Hematopoietic multipotent progenitor cell treated with erythropoietin and hydrocortisone succinate and interleukin-3 and kit ligand, for 17 days (in vitro differentiated cells): Measurements from ENCODE around the gene PTPRN2.

ENCODE experiments used
- DNase-seq: peaks from one replicate; pipeline ENCODE4 v3.0.0-alpha.2; 2015; ENCODE audit warnings: low spot score

The PTPRN2 gene

DNA sequence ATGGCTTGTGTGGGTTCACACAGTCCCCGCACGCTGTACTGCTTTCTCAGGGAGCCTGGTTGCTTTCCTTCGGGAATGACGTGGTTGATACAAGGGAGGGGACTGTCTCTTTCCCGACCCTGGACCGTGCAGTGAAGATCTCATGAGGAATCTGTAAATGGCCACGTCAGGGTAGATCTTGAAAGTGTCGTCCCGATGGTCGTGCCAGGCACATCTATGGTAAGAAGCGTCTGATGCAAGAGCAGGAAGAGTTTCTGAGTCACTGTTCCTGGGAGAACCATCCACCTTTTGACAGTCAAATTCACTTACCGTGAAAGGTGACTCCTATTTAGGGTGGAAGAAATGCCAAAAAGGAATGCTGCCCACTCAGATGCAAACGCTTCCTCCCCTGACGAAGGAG, 500.4 kb downstream of the PTPRN2 start:
- no peak for DNase-seq

DNA sequence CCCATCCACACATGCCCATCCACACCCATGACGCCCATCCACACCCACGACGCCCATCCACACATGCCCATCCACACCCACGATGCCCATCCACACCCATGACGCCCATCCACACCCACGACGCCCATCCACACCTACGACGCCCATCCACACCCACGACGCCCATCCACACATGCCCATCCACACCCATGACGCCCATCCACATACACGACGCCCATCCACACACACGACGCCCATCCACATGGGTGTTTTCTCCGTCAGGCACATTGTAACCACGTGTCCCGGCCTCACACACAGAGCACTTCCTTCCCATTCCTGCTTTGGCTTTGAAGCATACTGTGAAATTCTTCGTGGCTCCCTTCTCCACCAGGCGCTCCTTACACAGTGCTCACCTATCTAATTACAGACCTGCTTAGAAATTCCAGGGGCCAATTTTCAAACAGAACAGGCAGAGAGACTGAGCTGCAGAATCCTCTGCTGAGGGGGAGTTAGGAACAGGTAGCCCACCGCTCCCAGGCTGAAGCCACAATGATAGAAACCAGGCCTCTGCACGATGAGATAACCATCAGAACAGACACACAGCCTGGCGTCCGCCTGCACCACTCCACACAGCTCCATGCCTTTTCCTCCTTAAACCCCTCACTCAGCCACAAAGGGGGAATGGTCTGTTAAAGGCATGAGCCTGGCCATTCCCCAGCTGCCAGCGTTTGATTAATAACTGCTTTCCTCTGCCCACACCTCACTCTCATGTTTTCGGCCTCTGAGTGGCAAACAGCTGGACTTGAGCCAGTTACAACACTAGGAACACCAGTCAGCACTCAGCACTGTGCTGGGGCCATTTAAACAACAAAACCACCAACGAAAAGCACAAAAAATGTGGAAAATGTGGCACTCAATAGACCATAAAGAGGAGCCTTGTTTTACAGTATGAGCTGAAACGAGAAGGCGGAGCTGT, 501.6 kb downstream of the PTPRN2 start:
- no peak for DNase-seq

DNA sequence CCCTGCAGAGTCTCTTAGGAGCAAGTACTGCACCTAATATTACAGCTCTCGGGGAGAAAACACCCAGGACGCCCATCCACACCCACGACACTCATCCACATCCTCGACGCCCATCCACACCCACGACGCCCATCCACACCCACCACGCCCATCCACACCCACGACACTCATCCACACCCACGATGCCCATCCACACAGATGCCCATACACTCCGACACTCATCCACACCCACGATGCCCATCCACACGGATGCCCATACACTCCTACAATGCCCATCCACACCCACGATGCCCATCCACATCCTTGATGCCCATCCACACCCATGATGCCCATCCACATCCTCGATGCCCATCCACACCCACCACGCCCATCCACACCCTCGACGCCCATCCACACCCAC, 503.1 kb downstream of the PTPRN2 start:
- no peak for DNase-seq

DNA sequence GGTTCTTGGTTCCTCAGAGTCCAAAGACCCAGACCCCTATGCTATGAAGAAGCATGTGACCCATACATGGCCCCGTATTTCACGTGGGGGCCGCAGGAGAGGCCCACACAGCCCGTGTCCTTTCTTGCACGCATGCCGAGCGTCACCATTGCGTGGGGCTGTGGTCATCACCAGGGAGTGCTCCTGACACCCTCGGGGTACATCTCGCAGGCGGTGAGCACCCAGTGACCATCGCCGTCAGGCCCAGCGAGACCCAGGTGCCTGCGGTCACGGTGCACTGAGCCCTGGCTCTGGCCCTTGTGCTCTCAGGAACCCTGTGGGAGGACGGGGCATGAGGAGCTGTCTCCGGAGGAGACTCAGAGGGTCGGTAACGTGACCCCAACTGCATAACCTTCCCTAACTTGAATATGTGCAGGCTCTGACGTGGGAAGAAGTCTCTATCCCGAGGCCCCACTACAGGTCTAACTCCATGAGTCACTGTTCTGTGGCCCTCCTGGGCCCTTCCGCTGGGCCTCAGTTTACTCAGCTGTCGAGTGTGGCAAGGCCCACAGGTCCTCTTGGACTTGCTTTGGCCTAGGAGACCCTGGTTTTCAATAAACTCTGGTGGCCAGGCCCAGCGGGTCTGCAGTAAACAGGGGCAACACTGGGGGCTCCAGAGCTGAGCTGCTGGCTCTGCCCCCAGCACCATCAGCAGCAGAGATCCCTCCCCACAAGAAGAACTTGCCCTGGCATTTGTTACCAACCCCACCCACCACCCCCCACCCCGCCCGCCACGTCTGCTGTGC, 503.9 kb downstream of the PTPRN2 start:
- no peak for DNase-seq

- no peak for DNase-seq
These were observed 504.9 kb downstream of the PTPRN2 start for GRCh38 chr7:158082761-158083160.

DNA sequence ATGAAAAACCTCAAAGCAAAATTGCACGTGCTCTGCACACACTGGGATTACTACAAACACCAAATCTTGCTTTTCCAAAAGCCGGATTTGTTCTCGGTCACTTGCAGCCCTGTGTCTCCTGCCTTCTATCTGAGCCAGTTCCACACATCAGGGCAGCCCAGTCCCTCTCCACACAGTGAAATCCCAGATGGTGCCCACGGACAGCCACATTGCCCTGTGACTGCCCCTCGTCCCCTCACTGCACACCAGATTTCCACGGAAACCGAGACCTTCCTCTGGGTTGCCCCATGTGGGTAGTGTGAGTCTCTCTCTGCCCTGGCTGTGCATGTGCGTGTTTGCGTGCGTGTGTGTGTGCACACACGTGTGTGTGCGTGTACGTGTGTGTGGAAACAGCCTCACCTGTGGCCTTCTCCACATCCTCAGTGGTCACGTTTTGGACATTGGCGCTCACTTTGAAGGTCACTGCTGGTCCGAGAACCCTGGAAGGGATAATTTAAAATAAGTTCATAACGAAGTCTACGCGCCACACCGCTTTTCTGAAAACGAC, 506.7 kb downstream of the PTPRN2 start:
- DNase-seq: no peak

DNA sequence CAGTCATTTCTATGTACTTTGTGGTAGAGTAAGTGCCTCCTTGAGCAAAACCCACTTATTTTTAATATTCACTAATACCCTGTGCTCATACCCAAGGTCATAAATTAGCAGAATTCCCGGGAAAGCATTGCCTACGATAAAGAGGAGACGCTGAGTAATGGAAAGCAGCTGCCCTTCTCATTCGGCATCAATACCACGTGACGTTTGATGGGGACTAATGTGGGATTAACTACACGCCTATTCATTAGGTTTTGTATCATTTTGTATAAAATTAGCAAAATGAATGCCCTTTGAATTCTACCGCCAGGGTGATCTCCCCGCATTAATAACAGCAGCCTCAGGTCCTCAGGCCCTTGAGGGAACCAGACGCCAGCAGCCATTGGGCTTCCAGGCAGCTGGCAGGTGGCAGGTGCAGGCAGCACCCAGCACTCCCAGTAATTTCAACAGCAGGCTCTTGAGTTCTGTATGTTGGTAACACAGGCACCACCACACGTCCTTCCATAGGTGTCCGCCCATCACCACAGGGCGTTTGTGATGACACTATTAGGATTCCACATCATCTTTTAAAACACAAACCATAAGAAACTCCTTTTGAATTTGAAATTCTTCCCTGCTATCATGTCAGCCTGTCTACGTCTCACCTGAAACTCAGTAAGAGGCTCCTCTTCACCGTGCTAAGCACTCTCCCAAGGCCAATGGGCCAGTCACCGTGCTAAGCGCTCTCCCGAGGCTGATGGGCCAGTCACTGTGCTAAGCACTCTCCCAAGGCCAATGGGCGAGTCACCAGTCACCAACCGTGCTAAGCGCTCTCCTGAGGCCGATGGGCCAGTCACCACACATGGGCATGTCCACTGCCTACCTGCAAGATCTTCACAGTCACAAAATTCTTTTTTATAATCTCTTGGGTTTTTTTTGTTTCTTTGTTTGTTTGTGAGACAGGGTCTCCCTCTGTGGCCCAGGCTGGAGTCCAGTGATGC, 509.4 kb downstream of the PTPRN2 start:
- DNase-seq: no peak

DNA sequence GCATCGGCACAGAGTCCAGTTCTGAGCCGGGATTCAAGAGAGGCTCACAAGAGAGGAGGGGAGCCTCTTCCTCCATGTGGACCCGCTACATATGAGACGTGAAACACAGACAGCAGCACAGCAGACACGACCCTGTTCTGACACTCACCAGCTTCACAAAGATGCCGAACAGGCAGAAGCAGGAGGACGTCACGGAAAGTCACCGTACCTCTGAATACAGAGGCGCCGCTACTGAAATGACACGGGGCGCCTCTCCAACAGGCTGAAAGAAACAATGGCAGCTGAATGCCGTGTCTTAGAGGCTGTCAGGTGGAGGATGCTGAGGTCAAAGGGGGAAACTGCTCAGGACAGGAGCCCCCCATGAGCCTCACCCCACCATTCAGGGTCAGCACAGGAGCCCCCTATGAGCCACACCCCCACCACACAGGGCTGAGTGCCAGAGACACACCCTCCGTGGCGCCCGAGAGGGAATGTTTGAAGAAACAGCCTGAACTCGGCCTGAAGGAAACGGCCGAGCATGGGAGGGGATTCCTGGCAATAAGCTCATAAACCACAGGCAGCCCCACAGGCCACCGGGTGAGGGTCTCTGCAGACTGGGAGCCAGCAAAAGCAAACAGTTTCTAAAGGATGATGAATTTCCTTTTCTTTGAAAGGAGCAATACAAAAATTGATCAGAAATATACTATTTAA, 510.3 kb downstream of the PTPRN2 start:
- no peak for DNase-seq

- no peak for DNase-seq
These were observed 511.0 kb downstream of the PTPRN2 start for GRCh38 chr7:158076656-158077055.

GRCh38 chr7:158076215-158076614, 511.4 kb downstream of the PTPRN2 start:
- no peak for DNase-seq

DNA sequence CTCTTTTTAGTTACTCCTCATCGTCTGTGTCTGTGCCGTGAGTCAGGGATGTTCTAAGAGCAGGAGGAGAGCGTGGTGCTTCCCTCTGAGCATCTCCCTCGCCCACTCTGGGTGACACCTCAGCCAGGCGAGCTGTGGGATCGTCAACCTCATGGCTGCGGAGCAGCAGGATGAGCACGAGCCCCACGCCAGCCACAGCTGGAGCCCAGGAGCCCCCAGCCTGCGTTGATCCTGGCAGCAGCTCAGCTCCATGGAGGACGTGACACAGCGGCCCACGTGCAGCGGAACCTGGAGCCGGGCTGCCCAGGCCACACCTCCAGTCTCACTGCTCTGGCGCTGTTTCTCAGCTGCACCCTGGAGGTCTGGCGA, 512.0 kb downstream of the PTPRN2 start:
- no peak for DNase-seq

- DNase-seq: no peak
These were observed 512.6 kb downstream of the PTPRN2 start for GRCh38 chr7:158074896-158075632.

DNA sequence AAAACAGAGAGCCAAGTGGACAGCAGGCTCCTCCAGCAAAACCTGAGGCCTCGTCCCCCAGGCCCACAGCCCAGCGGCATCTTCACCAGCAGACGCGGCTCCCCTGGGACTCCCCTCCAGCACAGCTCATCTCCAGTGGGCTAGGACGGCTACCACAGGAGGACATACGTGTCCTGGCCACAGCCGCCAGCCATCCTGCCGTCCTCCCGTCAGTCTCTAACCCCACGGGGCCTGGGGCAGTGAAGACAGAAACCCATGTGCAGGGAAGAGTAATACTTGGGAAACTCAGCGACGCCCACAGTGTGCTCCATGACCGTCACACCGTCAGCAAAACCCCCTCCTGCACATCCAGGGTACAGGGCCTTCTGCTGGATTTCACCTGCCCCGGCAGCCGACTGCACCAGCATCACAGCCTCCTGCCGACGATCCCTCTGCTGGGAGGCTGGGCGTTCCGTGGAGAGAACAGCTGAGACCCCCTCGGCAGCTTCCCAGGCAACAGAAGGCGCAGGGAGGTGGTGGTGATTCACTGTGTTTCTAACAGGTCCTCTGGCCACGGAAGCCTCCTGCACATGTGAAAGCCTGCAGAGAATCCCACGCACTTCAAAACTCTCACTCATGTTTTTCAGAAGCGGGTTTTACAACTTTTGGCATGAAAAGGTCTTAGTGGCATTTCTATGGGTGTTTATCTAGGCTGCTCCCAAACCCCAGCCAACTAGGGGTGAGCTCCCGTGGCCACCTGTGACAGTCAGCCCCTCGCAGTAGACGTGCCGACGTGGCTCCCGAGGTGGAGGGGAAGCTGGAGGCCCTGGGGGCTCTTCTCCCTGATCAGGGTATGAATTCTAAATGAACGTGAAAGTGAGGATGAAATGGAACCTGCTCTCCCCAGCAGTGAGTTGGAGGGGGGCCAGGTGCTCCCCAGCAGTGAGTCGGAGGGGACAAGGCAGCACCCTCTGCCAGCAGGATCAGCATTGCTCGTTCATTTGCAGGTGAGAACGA, 513.5 kb downstream of the PTPRN2 start:
- DNase-seq: no peak

DNA sequence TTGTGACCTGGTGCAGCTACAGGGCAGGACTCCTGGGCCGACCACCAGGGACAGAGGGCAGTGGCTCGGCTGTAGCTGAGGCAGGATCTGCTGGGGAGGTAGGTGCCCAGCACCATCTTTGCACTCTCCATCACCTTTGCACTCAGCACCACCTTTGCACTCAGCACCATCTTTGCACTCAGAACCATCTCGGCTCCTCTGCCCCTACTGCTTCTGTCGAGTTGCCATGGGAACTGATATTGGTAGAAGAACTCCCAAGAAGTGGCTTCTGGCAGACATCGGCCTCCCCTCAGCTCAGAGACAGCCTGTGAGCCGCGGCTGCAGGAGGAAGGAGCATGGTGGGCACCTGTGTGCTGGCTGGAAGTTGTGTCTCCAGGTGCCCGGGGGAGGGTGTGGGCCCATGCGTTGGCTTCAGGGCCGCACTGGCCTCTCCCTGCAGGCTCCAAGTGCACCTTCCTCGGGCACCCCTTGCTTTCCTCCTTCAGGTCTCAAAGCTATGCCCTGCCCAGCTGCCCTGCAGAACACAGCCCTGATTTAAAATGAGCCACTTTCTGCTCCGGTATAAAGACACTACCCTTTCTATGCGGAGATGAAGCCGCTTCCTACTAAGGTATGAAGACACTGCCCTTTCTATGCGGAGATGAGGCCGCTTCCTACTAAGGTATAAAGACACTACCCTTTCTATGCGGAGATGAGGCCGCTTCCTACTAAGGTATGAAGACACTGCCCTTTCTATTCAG, 514.5 kb downstream of the PTPRN2 start:
- no peak for DNase-seq

- no peak for DNase-seq
These were observed 517.3 kb downstream of the PTPRN2 start for GRCh38 chr7:158070222-158070920.

- DNase-seq: no peak
These were observed 518.8 kb downstream of the PTPRN2 start for GRCh38 chr7:158068853-158069252.

- no peak for DNase-seq
These were observed 519.6 kb downstream of the PTPRN2 start for GRCh38 chr7:158067931-158068482.
